ENCODE data around the gene PLAAT5.
"Not testable (repeated sequence)": the region's sequence is repeated elsewhere in the genome, so short reads cannot be mapped to it uniquely, and the experiment has no call there.

PLAAT5 gene

GRCh38 chr11:63480039-63480438, 10.9 kb downstream of the PLAAT5 start:
- DNase-seq (ENCODE audit: low read depth) = no peak

GRCh38 chr11:63478896-63479295, 12.1 kb downstream of the PLAAT5 start:
- peak; percentile 38 for DNase-seq (ENCODE audit: low read depth)

- no peak for DNase-seq (ENCODE audit: low read depth)
These were observed 14.3 kb downstream of the PLAAT5 start for GRCh38 chr11:63476618-63477017.

DNA sequence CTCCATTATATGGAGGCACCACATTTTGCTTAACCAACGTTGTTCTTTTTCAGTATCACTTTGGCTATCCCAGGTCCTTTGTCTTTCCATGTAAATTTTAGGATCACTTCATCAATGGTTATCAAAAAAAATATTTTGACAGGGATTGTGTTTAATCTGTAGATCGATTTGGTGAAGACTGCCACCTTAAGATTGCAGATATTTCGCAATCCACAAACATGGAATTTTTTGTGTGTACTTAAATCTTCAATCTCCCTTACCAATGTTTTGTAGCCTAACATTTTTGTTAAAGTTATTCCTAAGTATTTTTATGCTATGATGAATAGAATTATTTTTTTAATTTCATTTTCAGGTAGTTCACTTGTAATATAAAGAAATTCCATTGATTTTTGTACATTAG, 18.6 kb downstream of the PLAAT5 start:
- no peak for DNase-seq (ENCODE audit: low read depth)

DNA sequence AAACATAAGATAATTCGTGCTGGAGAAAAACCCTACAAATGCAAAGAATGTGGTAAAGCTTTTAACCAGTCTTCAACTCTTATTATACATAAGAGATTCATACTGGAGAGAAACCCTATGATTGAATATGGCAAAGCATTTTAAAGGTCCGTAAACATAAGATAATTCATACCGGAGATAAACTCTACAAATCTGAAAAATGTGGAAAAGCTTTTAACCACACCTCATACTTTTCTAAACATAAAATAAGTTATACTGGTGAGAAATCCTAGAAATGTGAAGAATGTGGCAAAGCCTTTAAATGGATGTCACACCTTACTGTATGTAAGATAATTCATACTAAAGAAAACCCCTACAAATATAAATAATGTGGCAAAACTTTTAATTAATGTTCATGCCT, 20.7 kb downstream of the PLAAT5 start:
- DNase-seq (ENCODE audit: low read depth) = no peak

DNA sequence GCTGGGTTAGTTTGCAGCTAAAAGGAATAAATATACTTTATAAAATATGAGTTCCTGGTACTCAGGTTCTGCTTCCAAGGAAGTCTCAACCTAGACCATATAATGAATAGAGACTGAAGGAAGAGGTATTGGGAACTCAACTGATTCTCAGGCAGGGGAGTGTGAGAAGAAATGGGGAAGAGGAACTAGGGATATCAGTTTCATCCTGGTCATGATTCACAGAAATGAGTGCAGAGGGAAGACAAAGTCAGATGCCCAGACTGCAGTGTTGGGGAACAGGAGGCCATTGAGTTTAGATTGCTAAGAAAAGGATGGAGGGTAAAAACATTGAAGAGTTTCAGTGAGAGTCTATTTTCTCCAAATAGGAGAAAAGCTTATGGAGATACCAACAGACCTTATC, 28.8 kb downstream of the PLAAT5 start:
- DNase-seq (ENCODE audit: low read depth) = no peak

DNA sequence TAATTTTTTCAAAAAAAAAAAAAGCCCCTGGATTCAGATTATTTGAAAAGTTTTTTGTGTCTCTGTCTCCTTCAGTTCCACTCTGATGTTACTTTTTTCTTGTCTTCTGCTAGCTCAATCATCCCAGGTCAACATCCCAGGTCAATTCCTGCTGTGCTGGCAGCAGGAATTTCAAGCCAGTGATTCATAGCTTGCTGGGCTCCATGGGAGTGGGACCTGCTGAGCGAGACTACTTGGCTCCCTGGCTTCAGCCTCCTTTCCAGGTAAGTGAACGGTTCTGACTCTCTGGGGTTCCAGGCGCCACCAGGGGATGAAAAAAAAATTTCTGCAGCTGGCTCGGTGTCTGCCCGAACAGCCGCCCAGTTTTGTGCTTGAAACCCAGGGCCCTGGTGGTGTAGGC, 31.4 kb downstream of the PLAAT5 start:
- no peak for DNase-seq (ENCODE audit: low read depth)

- DNase-seq (ENCODE audit: low read depth) = no peak
These were observed 42.3 kb downstream of the PLAAT5 start for GRCh38 chr11:63448646-63449045.

GRCh38 chr11:63445720-63446119, 45.2 kb downstream of the PLAAT5 start:
- DNase-seq (ENCODE audit: low read depth) = no peak

DNA sequence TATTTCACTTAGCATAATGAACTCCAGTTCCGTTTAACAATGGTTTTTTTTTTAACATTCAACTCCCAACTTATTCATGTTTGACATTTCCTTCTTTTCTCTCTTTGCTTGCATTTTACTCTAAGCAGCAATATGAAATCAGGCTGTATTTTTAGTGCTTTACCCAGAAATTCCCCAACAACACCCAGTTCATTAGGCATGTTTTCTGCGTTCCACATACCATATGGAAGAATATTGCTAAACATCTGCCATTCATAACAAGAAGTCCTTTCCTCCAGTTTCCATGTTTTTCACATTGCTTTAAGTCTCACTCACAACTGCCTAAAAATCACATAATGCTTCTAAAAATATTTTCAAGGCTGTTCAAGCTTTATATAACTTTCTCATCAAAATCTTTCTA, 45.8 kb downstream of the PLAAT5 start:
- no peak for DNase-seq (ENCODE audit: low read depth)

DNA sequence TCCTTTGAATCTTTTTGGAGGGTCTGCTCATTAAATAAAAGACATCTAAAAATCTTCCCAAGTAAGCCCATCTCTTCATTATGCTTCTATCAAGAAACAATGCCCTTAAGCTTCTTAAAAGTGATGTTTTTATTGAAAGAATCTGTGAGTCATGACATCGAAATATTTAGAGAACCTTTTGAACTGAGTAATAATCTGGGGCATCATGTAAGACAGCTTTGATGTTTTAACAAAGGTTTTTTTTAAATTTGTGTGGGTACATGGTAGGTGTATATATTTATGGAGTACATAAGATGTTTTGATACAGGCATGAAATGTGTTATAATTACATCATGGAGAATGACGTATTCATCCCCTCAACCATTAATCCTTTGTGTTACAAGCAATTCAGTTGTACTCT, 46.8 kb downstream of the PLAAT5 start:
- no peak for DNase-seq (ENCODE audit: low read depth)

- DNase-seq (ENCODE audit: low read depth) = no peak
These were observed 47.3 kb downstream of the PLAAT5 start for GRCh38 chr11:63443714-63444113.

DNA sequence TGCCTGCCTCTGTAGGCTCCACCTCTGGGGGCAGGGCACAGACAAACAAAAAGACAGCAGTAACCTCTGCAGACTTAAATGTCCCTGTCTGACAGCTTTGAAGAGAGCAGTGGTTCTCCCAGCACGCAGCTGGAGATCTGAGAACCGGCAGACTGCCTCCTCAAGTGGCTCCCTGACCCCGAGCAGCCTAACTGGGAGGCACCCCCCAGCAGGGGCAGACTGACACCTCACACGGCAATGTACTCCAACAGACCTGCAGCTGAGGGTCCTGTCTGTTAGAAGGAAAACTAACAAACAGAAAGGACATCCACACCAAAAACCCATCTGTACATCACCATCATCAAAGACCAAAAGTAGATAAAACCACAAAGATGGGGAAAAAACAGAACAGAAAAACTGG, 55.1 kb downstream of the PLAAT5 start:
- not testable (repeated sequence) for DNase-seq (ENCODE audit: low read depth)

GRCh38 chr11:63435351-63435750, 55.6 kb downstream of the PLAAT5 start:
- DNase-seq (ENCODE audit: low read depth) = not testable (repeated sequence)

DNA sequence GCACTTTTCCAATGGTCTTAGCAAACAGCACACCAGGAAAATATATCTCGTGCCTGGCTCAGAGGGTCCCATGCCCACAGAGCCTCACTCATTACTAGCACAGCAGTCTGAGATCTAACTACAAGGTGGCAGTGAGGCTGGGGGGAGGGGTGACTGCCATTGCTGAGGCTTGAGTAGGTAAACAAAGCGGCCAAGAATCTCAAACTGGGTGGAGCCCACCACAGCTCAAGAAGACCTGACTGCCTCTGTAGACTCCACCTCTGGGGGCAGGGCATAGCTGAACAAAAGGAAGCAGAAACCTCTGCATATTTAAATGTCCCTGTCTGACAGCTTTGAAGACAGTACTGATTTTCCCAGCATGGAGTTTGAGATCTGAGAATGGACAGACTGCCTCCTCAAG, 60.2 kb downstream of the PLAAT5 start:
- DNase-seq (ENCODE audit: low read depth) = not testable (repeated sequence)

- no peak for DNase-seq (ENCODE audit: low read depth)
These were observed 62.9 kb downstream of the PLAAT5 start for GRCh38 chr11:63427971-63428508.

DNA sequence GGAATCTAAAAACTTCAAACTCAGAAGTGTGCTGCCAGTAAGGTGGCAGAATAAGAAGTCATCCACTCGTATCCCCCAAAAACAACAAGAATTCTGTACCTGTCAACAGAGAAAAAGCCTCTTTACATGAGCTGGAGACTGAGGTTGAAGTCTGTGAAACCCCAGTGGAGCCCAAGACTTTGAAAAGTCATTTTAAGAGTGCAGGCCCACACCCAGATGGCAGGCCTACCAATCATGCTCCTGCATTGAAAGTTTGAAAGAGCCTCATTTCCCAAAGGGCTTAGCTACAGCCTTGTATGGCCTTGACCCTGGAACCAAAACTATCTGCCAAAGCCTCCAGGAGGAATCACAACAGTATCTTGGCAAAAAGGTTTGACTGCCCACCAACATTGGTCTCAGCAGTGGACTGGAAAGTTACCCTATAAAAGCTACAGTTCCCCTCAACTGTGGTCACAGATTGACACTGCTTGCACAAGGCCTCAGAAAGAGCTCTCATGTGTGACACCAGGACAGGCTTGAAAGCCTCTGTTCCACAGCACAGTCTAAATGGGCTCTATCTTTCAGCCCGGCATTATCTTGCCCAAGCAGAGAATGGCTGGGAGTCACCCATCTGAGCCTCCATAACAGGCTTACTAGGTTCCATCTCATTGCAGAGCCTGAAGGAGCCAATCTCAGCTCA, 73.7 kb downstream of the PLAAT5 start:
- no peak for DNase-seq (ENCODE audit: low read depth)

All from activated gamma-delta T cell treated with anti-CD3 and anti-CD28 coated beads, Interleukin-2, amount 50 U/mL, for 16 hours (primary cell).